Measurements from ENCODE around the gene MLLT10.
"Not testable (repeated sequence)": the region's sequence is repeated elsewhere in the genome, so short reads cannot be mapped to it uniquely, and the experiment has no call there.

MLLT10 gene

GRCh38 chr10:21692916-21693315, 158.9 kb downstream of the MLLT10 start:
- DNase-seq (ENCODE audit: low read depth in 2 of 3, low spot score in 2 of 3), result no peak

GRCh38 chr10:21693418-21693817, 159.4 kb downstream of the MLLT10 start:
- DNase-seq (ENCODE audit: low read depth in 2 of 3, low spot score in 2 of 3), result no peak

- DNase-seq (ENCODE audit: low read depth in 2 of 3, low spot score in 2 of 3), result no peak
Measured at GRCh38 chr10:21694631-21695030, 160.6 kb downstream of the MLLT10 start.

- DNase-seq (ENCODE audit: low read depth in 2 of 3, low spot score in 2 of 3), result no peak
Measured at GRCh38 chr10:21696302-21696701, 162.3 kb downstream of the MLLT10 start.

- DNase-seq (ENCODE audit: low read depth in 2 of 3, low spot score in 2 of 3), result no peak
Measured at GRCh38 chr10:21699575-21699974, 165.5 kb downstream of the MLLT10 start.

GRCh38 chr10:21700474-21700873, 166.4 kb downstream of the MLLT10 start:
- DNase-seq (ENCODE audit: low read depth in 2 of 3, low spot score in 2 of 3), result no peak

- no peak for DNase-seq (ENCODE audit: low read depth in 2 of 3, low spot score in 2 of 3)
Measured at GRCh38 chr10:21702633-21703111, 168.6 kb downstream of the MLLT10 start.

GRCh38 chr10:21705142-21705827, 171.3 kb downstream of the MLLT10 start:
- DNase-seq (ENCODE audit: low read depth in 2 of 3, low spot score in 2 of 3), result no peak

- DNase-seq (ENCODE audit: low read depth in 2 of 3, low spot score in 2 of 3), result no peak
Measured at GRCh38 chr10:21705828-21706176, 171.8 kb downstream of the MLLT10 start.

GRCh38 chr10:21707498-21707897, 173.5 kb downstream of the MLLT10 start:
- no peak for DNase-seq (ENCODE audit: low read depth in 2 of 3, low spot score in 2 of 3)

GRCh38 chr10:21712975-21713374, 178.9 kb downstream of the MLLT10 start:
- DNase-seq (ENCODE audit: low read depth in 2 of 3, low spot score in 2 of 3), result no peak

GRCh38 chr10:21715531-21716195, 181.6 kb downstream of the MLLT10 start:
- no peak for DNase-seq (ENCODE audit: low read depth in 2 of 3, low spot score in 2 of 3)

- DNase-seq (ENCODE audit: low read depth in 2 of 3, low spot score in 2 of 3), result not testable (repeated sequence)
Measured at GRCh38 chr10:21717437-21718054, 183.5 kb downstream of the MLLT10 start.

- DNase-seq (ENCODE audit: low read depth in 2 of 3, low spot score in 2 of 3), result no peak
Measured at GRCh38 chr10:21719502-21719901, 185.5 kb downstream of the MLLT10 start.

GRCh38 chr10:21720090-21720489, 186.1 kb downstream of the MLLT10 start:
- DNase-seq (ENCODE audit: low read depth in 2 of 3, low spot score in 2 of 3), result no peak

- DNase-seq (ENCODE audit: low read depth in 2 of 3, low spot score in 2 of 3), result no peak
Measured at GRCh38 chr10:21721000-21721665, 187.1 kb downstream of the MLLT10 start.

- no peak for DNase-seq (ENCODE audit: low read depth in 2 of 3, low spot score in 2 of 3)
Measured at GRCh38 chr10:21722209-21722608, 188.2 kb downstream of the MLLT10 start.

GRCh38 chr10:21724020-21724589, 190.1 kb downstream of the MLLT10 start:
- no peak for DNase-seq (ENCODE audit: low read depth in 2 of 3, low spot score in 2 of 3)

GRCh38 chr10:21724687-21725367, 190.8 kb downstream of the MLLT10 start:
- no peak for DNase-seq (ENCODE audit: low read depth in 2 of 3, low spot score in 2 of 3)

GRCh38 chr10:21726601-21727225, 192.7 kb downstream of the MLLT10 start:
- DNase-seq (ENCODE audit: low read depth in 2 of 3, low spot score in 2 of 3), result no peak

All from activated CD8-positive, alpha-beta memory T cell treated with anti-CD3 and anti-CD28 coated beads for 48 hours (primary cell).